HCT116 (cell line): Measurements from ENCODE around the gene C16orf78. TPM values are rescaled to one million over a fixed set of nuclear protein-coding genes. Genes with fewer than 3 reads are reported as not detected.

Source experiments
- ATAC-seq: fragments of 200-7000 bp; cut with Tn5 transposase; 2 replicates; pipeline ENCODE4 v1.9.1; 2020; ENCODE audit warnings: mild to moderate bottlenecking, moderate library complexity
- BruUV-seq: library from RNA; stranded (reverse); fragments of 400-500 nt; replicated peaks from 2 replicates; lab custom pipeline; 2021; lab: Mats Ljungman, UMichigan
- CTCF ChIA-PET: fragments of 300-600 bp; sonication (Branson Sonifier 250); formaldehyde crosslinking; loops from one replicate; lab custom pipeline; 2021; ENCODE audit warnings: antibody characterized with exemption; lab: Charles Lee
- POLR2A ChIA-PET: fragments of 300-600, 350-600 bp; sonication (Branson Sonifier 250); formaldehyde crosslinking; loops from one replicate; lab custom pipeline; 2021; ENCODE audit warnings: antibody characterized with exemption; lab: Charles Lee
- RAD21 ChIA-PET, 2 experiments: fragments of 300-600 bp; sonication (Branson Sonifier 250); formaldehyde crosslinking; loops; one replicate each; lab custom pipeline; 2023; ENCODE audit warnings: low total read pairs in 2 of 2; ENCODE audit not compliant: uncharacterized antibody in 2 of 2, unreplicated experiment in 2 of 2, low non-redundant PET in 1 of 2; lab: Charles Lee
- DNase-seq: peaks from one replicate; pipeline ENCODE4 v3.0.0-alpha.2; 2010; ENCODE audit warnings: low read depth, low spot score
- H2AFZ ChIP-seq: fragments of 200-600 bp; shearing (Covaris generic), sonication (generic); 2 replicates; pipeline ENCODE4 v1.6.1; 2017; ENCODE audit warnings: low read depth, mixed run types, mixed read lengths, antibody characterized with exemption, low read length; ENCODE audit not compliant: poor library complexity, severe bottlenecking
- H3K27ac ChIP-seq: 2 replicates; pipeline ENCODE4 v1.5.1; 2012; ENCODE audit warnings: low read depth, low read length
- H3K27me3 ChIP-seq: fragments of 200-600 bp; sonication (generic); 2 replicates; pipeline ENCODE4 v1.6.1; 2016; ENCODE audit warnings: mixed run types, low read length, mixed read lengths; ENCODE audit not compliant: insufficient read depth
- H3K36me3 ChIP-seq, 2 experiments: fragments of 200-500 bp in 1 of 2; fragments of 200-600 bp in 1 of 2; sonication (Bioruptor generic) in 1 of 2; sonication (generic) in 1 of 2; 2 replicates each; pipeline versions ENCODE4 v1.5.1 to v1.6.1; 2014 to 2016; ENCODE audit warnings: low read length in 2 of 2, inconsistent platforms in 1 of 2, mixed read lengths in 1 of 2, mixed run types in 1 of 2; ENCODE audit not compliant: insufficient read depth in 2 of 2, control insufficient read depth in 1 of 2
- H3K4me1 ChIP-seq, 2 experiments: fragments of 200-600 bp in 1 of 2; sonication (generic) in 1 of 2; 2 replicates each; pipeline versions ENCODE4 v1.5.1 to v1.6.1; 2012 to 2017; ENCODE audit warnings: low read length in 2 of 2, inconsistent platforms in 1 of 2, mild to moderate bottlenecking in 1 of 2, mixed read lengths in 1 of 2, mixed run types in 1 of 2, moderate library complexity in 1 of 2; ENCODE audit not compliant: insufficient read depth in 2 of 2, control insufficient read depth in 1 of 2
- H3K4me2 ChIP-seq: fragments of 200-600 bp; sonication (generic); 2 replicates; pipeline ENCODE4 v1.6.1; 2017; ENCODE audit warnings: mixed run types, low read length, mixed read lengths
- H3K4me3 ChIP-seq, 2 experiments: fragments of 200-600 bp in 1 of 2; sonication (generic) in 1 of 2; replicated peaks in 1 of 2; 2 replicates each; pipeline ENCODE4 v1.5.1; 2011 to 2016; ENCODE audit warnings: low read length in 2 of 2, control low read depth in 1 of 2, low read depth in 1 of 2, mild to moderate bottlenecking in 1 of 2, mixed read lengths in 1 of 2, mixed run types in 1 of 2
- H3K79me2 ChIP-seq: fragments of 200-600 bp; sonication (generic); 2 replicates; pipeline ENCODE4 v1.6.1; 2017; ENCODE audit warnings: mild to moderate bottlenecking, mixed run types, low read length, moderate library complexity, mixed read lengths; ENCODE audit not compliant: insufficient read depth
- H3K9ac ChIP-seq: fragments of 200-600 bp; sonication (generic); 2 replicates; pipeline ENCODE4 v1.6.1; 2016; ENCODE audit warnings: low read length, mixed read lengths
- H3K9me2 ChIP-seq: fragments of 200-600 bp; sonication (generic), shearing (Covaris generic); 2 replicates; pipeline ENCODE4 v1.6.1; 2017; ENCODE audit warnings: mixed run types, mild to moderate bottlenecking, moderate library complexity; ENCODE audit not compliant: insufficient read depth
- H3K9me3 ChIP-seq, 2 experiments: fragments of 200-500 bp in 1 of 2; fragments of 200-600 bp in 1 of 2; sonication (Bioruptor generic) in 1 of 2; sonication (generic) in 1 of 2; 2 replicates each; pipeline ENCODE4 v1.6.1; 2014 to 2017; ENCODE audit warnings: low read length in 2 of 2, mixed read lengths in 2 of 2, inconsistent platforms in 1 of 2, low read depth in 1 of 2, mild to moderate bottlenecking in 1 of 2, mixed run types in 1 of 2, moderate library complexity in 1 of 2; ENCODE audit not compliant: control insufficient read depth in 1 of 2, insufficient read depth in 1 of 2
- H4K20me1 ChIP-seq: fragments of 200-600 bp; sonication (generic), shearing (Covaris generic); 2 replicates; pipeline ENCODE4 v1.6.1; 2017; ENCODE audit warnings: mixed run types, mild to moderate bottlenecking, moderate library complexity; ENCODE audit not compliant: insufficient read depth
- CBX3 ChIP-seq: IDR thresholded peaks from 2 replicates; pipeline ENCODE4 v1.6.1; 2012; ENCODE audit warnings: low read depth
- EZH2phosphoT487 ChIP-seq: fragments of 200-600 bp; IDR thresholded peaks from 2 replicates; pipeline ENCODE4 v1.6.1; 2018; ENCODE audit warnings: antibody characterized with exemption, borderline replicate concordance
- JUND ChIP-seq: IDR thresholded peaks from 2 replicates; pipeline ENCODE4 v1.6.1; 2012
- POLR2AphosphoS5 ChIP-seq: IDR thresholded peaks from 2 replicates; pipeline ENCODE4 v1.6.1; 2011; ENCODE audit warnings: mild to moderate bottlenecking, low read depth, low read length, moderate library complexity
- TCF7L2 ChIP-seq: IDR thresholded peaks from 2 replicates; pipeline ENCODE4 v1.7.0; 2011; ENCODE audit warnings: borderline replicate concordance, inconsistent platforms; ENCODE audit not compliant: insufficient read depth, insufficient read length; ENCODE audit errors: extremely low read depth
- intact Hi-C: fragments of 100-400 bp; cut with micrococcal nuclease; formaldehyde crosslinking; loops from 2 replicates; pipeline ENCODE4 v1.10.0; 2022
- total RNA-seq: library from RNA; stranded (reverse); gene quantifications from one replicate; pipeline ENCODE4 v1.2.1, GENCODE V29; 2021; ENCODE audit not compliant: unreplicated experiment

C16orf78 gene
- total RNA-seq, 1 experiment from 2014 or later = not detected

- no peaks in the 10 kb centered on the region for H3K79me2 ChIP-seq
- no peak overlapping the region for H3K4me2 ChIP-seq
- no peak overlapping the region for H3K27ac ChIP-seq
- H3K4me1 ChIP-seq = no peaks in the 10 kb centered on the region
- peaks cover 57% of the 10 kb centered on the region for H3K27me3 ChIP-seq
- intact Hi-C loops = no loop called here
- H4K20me1 ChIP-seq = no peaks in the 10 kb centered on the region
- H3K9ac ChIP-seq = no peak overlapping the region
- H3K9me2 ChIP-seq = no peaks in the 10 kb centered on the region
- no peaks in the 10 kb centered on the region for H3K9me3 ChIP-seq
- CTCF ChIA-PET = no interaction called here
- H3K36me3 ChIP-seq = no peaks in the 10 kb centered on the region
- H3K4me3 ChIP-seq = no peak overlapping the region
- DNase-seq = no peak
- no peak for ATAC-seq
- BruUV-seq = no TSS peak
- RAD21 ChIA-PET = no interaction called here
- no peak for TF ChIP-seq TCF7L2
- no peak overlapping the region for H2AFZ ChIP-seq
- POLR2A ChIA-PET = no interaction called here
These were observed 35.7 kb upstream of the C16orf78 start for GRCh38 chr16:49337814-49338350.

DNA sequence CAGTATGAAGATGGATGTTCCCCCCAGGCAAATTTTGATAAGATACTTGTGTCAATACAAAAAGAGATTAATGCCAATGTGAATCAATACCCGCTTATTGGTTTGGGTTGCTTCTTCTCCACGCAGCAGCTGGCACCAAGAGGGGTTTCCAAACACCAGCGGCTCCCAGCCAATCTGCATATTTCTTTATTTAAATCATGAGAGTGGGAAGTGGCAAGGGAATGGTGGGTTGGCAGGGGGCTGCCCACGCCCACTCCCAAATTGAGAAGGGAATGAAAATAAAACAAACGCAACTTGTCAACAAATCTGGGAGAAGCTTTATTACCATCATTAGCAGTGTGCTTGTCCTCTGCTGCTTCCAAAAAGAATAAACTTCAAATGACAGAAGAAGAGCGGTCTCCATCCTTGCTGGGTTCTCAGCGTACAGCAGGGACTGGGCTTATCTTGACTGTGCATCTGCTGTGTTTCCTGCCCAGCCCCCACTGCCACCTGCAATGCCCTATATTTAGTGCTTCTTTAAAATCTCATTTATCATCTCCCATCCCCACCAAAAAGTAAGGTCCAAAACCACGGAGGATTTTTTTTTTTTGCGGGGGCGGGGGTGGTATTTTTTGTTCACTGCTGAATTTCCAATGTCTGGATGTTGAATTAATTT lies 34.9 kb upstream of the C16orf78 start:
- Histone ChIP-seq H4K20me1 (no peaks in the 10 kb centered on the region), H3K9me3 (no peaks in the 10 kb centered on the region), H3K36me3 (no peaks in the 10 kb centered on the region), H3K27ac (no peak overlapping the region), H3K4me2 (no peak overlapping the region), H3K4me3 (no peak overlapping the region), H3K4me1 (no peaks in the 10 kb centered on the region), H3K79me2 (no peaks in the 10 kb centered on the region), H3K9ac (no peak overlapping the region), H3K27me3 (peaks cover 53% of the 10 kb centered on the region), H2AFZ (no peak overlapping the region), H3K9me2 (no peaks in the 10 kb centered on the region)
- ChIA-PET CTCF (no interaction called here), POLR2A (no interaction called here), RAD21 (no interaction called here)
- ATAC-seq = no peak
- intact Hi-C loops = no loop called here
- DNase-seq = no peak
- TF ChIP-seq EZH2phosphoT487 (no peak), JUND (no peak), POLR2AphosphoS5 (no peak), CBX3 (no peak)
- no TSS peak for BruUV-seq
